KBM-7 (cell line): ENCODE results near the gene RNPEPL1.
"Not testable (repeated sequence)": the region's sequence is repeated elsewhere in the genome, so short reads cannot be mapped to it uniquely, and the experiment has no call there.

ENCODE experiments used
- DNase-seq: peaks from one replicate; pipeline ENCODE4 v3.0.0-alpha.2; 2015
- in situ Hi-C: fragments of 300-500 bp; cut with MboI; formaldehyde crosslinking; loops from 2 replicates; pipeline ENCODE4 v1.14.3; 2020; ENCODE audit warnings: low sequenced_read_pairs, low pct_unique_long_range_greater_than_20kb, mixed read lengths

The RNPEPL1 gene

DNA sequence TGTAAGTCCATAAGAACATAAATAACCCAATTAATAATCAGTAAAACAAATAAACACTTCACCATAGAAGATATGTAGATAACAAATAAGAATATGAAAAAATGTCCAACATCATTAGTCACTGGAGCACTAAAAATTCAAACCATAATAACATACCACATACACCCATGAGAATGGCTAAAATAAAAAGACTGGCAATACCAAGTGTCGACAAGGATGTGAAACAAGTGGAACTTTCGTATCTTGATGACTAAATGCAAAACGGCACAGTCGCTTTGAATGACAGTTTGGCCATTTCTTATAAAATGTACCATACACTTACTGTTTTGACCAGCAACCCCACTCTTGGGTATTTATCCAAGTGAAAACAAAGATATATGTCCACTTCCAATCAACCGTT is 37.2 kb upstream of the RNPEPL1 start:
- in situ Hi-C loops: no loop called here
- no peak for DNase-seq

DNA sequence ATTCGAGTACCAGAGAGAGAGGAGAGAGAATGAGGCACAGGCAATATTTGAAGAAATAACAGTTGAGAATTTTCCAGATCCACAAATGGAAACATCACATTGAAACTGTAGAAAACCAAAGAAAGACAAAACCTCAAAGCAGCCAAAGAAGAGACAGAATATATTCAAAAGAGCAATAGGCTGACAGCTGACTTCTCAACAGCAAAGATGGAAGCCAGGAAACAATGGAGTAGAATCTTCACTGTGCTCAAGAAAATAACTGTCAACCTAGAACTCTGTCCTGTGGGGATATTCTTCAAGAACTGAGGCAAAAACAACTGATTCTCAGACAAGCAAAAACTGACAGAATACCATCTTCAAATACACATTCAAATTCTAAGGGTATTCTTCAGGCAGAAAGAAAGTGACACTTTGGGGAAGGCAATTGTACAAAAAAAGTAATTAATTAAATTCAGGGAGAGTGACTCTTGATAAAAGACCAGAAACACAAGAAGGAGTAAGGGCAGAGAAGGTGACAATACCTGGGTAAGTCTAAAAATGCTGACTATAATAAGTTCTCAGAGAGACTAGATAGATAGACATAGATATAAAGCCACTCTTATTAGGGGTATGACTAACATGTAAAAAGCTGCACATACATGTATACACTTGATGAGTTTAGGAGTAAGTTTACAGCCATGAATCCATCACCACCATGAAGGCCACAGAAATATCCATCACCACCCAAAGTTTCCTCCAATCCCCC is 36.1 kb upstream of the RNPEPL1 start:
- no peak for DNase-seq

DNA sequence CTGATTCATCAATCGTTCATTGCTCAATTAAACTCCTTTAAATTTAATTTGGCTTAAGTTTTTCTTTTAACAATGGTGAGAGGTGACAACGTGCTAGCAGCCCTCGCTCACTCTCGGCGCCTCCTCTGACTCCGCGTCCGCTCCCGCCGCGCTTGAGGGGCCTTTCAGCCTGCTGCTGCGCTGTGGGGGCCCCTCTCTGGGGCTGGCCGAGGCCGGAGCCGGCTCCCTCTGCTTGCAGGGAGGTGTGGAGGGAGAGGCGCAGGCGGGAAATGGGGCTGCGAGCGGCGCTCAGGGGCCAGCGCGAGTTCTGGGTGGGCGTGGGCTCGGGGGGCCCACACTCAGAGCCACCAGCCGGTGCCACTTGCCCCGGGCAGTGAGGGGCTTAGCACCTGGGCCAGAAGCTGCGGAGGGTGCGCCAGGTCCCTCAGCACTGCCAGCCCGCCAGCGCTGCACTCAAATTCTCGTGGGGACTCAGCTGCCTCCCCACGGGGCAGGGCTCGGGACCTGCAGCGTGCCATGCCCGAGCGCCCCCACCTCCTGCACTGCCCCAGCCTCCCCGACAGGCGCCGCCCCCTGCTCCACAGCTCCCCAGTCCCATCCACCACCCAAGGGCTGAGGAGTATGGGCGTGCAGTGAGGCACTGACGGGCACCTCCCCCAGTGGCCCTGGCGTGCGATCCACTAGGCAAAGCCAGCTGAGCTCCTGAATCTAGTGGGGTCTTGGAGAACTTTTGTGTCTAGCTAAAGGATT is 30.1 kb upstream of the RNPEPL1 start:
- no peak for DNase-seq
- in situ Hi-C loops: no loop called here

More for the DNA sequence above, 36.1 kb upstream of the RNPEPL1 start:
- in situ Hi-C loops: no loop called here

DNA sequence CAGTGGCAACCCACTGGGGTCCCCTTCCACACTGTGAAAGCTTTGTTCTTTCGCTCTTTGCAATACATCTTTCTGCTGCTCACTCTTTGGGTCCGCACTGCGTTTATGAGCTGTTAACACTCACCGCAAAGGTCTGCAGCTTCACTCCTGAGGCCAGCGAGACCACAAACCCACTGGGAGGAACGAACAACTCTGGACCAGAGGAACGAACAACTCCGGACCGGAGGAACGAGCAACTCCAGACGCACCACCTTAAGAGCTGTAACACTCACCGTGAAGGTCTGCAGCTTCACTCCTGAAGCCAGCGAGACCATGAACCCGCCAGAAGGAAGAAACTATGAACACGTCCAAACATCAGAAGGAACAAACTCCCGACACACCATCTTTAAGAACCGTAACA is 29.2 kb upstream of the RNPEPL1 start:
- DNase-seq, in situ Hi-C loops: not testable (repeated sequence)

DNA sequence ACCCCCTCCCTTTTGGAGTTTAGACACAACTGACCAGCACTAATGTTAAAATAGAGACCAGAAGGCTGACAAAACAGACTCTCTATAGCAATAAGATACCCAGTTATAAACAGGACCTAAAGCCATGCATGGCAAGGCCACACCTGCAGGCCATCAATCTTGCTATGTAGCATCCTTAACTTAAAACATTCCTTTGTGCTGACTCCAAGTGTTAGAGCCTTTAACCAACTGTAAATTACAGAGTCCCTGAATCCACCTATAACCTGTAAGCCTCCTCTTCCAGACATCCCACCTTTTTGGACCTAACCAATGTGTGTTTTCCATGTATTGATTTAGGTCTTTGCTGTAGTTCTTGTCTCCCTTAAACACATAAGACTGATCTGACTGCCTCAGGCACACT is 28.4 kb upstream of the RNPEPL1 start:
- no peak for DNase-seq
- in situ Hi-C loops: no loop called here

DNA sequence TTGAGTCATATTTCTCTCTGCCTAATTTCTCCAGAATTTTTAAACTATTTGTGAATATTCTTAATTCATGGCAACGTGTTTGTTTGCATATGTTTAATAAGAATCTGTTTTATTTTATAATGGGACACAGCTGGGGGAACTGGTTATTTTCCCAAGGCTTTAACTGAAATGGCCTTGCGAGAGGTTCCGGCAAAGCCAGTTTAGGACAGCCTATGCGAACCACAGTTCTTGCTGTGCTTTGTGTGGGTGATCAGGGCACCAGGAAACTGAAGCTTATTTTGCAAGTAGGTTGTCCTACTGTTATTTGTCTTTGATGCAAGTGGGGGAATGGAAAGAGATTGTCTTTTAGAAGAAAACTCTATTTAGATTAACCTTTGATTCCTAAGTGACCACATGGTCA is 17.0 kb upstream of the RNPEPL1 start:
- in situ Hi-C loops: no loop called here

DNA sequence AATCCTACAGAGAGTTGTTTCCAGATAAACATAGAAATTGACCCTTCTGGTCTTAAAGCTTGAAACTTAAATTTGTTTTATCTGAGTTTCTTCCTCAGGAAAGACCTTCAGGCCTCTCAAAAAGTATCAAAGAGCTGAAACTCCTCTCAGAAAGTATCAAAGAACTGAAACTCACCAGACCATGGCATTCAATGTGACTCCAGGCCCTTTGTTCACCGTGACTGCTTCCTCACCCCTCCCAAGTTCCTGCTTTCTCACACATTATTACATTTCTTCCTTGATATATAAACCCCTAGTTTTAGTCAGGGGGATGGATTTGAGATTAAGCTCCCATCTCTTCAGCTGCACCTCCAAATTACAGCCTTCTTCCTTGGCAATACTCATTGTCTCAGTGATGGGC is 16.5 kb upstream of the RNPEPL1 start:
- in situ Hi-C loops: no loop called here
- DNase-seq: no peak

More for the DNA sequence above, 17.0 kb upstream of the RNPEPL1 start:
- DNase-seq: no peak

DNA sequence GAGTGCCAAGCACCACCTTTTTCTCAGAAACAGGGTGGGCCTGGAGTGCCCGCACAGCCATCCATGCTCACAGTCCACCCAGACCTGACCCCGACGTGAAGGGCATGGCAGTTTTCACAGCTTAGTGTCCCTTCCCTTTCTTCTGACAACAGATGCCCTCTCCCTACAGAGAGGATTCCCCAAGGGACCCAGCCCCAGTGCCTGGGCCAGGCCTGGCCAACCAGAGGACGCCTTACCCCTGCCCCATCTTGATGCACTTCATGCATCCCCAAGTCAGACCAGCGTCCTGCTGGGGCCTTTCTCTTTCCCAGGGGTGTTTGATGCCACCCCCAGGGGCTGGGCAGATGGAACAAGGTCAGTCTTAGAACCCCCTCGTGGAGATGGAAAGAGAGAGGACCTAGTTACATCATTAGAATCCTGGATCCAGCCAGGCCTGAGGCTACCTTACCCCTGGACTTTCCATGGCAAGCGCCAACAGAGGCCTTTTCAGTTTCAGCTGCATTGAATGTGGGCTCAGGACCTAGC is 14.3 kb upstream of the RNPEPL1 start:
- in situ Hi-C loops: no loop called here
- DNase-seq: no peak

DNA sequence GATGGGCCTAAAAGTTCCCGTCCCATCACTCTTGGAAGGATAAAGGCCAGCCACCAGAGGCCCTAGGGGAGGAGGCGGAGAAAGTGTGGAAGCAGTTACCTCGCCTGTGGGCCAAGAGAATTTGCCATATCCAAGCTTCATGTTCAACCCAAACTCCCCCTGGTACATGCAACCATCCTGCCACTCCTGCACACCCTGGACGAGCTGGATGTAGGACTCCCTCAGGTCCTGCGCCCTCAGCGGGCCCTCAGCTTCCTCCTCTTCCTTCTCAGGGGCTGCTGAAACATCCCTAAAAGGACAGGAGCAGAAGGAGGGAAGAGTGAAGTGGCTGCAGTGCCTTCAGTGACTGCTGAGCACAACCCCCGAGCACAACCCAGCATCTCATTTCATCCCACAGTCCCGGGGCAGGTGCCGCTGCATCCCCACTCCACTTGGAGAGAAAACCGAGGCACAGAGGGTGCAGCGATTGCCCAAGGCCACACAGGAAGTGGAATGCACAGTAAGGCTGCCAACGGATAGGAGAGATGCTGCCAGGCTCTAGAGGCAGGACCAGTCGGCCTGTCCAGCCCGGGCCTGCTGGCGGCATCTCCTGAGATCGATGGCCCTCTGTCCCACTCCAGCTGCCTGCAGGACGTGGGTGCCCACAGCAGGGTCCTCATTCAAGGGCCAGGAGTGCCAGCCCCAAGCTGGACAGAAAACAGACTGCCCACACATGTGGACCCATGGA is 13.4 kb upstream of the RNPEPL1 start:
- in situ Hi-C loops: no loop called here
- DNase-seq: no peak

DNA sequence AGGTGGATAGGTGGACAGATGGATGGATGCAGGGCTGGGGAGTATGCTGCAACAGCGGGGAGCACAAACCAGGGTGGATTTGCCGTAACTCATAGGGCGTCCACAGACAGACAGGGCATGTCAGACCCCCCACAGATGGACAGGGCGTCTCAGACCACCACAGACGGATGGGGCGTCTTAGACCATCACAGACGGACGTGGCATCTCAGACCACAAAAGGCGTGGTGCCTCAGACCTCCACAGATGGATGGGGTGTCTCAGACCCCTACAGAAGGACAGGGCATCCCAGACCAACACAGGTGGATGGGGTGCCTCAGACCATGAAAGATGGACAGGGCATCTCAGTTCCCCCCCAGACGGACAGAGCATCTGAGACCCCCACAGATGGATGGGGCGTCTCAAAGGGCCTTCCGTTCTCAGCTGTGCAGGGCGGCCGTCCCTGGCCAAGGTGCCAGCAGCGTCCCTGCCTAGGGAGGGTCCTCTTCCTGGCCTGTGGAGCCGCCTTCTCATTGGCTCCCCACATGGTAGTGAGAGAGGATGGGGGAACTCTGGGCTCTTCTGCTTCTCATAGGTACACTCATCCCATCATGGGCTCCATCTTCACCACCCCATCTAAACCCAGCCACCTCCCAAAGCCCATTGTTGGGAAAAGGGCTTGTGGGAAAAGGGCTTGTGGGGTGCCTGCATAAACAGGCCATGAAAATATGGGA is 12.6 kb upstream of the RNPEPL1 start:
- no peak for DNase-seq
- in situ Hi-C loops: no loop called here

DNA sequence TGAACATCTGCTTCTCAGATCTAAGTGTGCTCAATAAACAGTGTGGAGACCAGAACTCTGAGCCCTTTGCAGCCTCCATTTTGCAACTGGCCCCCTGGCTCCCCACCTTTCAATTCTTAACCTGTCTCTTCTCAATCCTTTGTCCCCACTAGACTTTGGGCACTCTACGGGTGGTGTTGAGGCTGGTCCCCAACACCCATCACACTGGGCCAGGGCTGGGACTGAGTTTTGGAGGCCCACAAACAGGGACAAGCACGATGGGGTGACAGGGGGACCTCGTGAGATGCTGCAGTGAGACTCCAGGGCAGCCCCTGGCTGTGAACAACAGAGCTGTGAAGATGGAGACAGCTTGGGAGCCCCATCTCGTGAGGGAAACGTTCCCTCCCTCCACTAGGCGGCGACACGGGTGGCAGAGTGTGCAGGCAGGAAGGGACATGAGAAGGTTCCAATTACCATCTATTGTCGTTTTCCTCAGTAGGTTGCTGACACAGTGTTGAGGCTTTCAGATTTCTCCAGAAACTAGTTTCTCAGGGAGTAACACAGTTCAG is 11.7 kb upstream of the RNPEPL1 start:
- in situ Hi-C loops: no loop called here
- DNase-seq: peak; percentile 67

DNA sequence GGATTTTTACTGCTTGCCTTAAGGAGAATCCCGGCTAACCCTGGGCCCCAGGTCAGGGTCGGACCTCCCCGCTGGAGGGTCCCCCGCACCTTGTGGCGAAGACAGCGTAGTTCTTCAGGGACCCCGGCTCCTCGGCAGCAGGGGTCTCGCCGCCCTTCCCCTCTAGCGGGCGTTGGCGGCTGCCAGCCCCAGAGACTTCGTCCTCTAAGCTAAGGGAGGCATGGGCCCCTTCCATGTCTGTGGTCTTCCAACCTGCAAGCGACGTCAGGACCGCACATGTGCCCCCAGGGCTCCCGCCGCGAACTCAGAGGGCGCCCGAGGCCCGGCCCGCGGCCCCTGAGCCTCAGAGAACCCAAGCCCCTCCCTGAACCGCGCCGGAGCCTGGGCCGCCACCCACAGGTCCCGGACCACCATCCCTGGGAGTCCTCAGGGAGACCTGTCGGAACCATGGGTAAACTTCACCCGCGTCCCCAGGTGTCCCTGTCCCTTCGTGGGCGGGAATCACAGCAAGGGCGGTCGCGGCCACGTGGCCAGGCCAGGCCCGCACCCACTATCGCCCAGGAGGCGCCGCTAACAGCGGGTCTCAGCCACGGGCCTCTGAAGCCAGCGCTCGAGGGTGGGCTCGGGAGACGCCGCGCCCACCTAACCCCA is 11.1 kb upstream of the RNPEPL1 start:
- in situ Hi-C loops: no loop called here
- DNase-seq: no peak

DNA sequence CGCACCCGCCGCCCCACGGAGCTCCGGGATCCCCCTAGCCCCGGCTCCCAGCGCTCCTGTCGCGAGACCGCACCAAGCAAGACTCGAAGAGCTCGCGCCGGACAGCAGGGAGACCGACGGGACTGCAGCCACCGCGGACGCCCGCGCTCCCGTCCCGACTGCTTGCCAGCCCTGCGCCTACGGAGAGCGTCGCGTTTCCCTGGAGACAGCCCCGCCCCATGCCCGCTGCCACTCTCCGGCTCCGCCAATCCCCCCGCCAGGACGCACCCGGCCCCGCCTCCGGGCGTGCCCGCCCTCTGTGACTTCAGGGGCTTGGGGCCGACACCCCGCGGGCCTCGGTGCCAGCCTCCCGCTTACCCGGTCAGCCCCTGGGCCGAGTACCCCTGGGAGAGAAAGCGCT is 10.5 kb upstream of the RNPEPL1 start, which contains the start of gene ANKMY1:
TSS of gene ANKMY1 (minus strand) at position 181 of the 400 bp plus-strand sequence. CDS start 653 bp downstream, outside the sequence.
- in situ Hi-C loops: no loop called here
- no peak for DNase-seq

DNA sequence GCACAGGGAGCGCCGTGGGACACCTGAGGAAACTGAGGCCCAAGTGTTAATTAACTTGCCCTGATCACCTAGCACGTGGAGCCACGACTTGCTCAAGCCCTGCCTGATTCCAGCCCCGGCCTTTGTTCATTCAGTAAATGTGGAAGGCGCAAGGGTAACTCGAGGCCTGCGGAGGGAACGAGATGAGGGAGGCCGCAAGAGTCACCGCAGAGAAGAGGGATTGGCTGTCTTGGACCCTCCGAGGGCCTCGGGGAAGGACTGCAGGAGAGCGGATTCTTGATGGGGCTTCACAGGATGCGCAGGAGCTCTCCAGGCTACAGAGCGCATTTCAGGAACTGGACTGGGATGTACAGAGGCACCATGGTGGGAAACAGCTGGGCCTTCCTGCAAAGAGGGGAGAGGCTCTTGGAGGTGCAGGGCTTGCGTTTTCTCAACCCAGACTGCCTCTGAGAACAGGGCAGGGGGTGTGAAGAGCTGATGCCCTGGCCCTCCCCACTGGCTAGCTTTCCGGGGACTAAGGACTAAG is 10.0 kb upstream of the RNPEPL1 start:
- DNase-seq: no peak
- in situ Hi-C loops: no loop called here

DNA sequence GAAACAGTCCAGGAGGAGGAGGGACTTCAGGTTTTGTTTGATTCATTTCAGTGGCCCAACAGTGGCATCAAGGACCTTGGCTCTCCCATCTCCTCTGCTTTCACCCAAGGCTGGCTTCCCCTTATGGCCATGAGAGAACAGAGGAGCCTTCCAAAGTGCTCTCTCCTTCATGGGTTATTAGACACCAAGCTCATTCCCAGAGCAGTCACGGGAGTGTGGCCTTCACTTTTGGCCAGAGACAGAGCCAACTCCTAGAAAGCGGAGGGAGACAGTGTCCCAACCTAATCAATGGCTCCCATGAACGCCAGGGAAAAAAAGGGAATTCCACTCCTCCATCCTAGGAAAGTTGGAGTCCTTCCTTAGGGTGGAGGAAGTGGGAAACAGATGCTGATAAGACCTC is 9.0 kb upstream of the RNPEPL1 start:
- no peak for DNase-seq
- in situ Hi-C loops: no loop called here

DNA sequence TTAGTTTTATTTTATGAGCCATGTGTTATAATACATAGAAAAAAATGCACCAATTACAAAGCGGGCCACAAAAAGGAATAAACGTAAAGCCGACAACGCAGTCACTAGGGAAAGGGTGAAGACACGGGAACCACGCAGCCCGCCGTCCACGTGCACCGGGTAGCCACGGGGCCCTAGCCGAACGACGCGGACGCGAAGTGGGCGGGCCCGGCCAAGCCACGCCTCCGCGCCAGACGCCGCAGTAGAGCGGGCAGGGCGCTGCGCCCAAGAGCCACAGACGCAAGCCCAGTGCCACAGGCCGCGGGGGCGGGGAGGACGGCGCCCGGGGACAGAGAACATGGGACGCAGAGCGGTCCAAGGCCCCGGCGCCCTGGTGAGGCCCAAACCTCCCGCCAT is 8.2 kb upstream of the RNPEPL1 start, which contains the start of gene DUSP28:
TSS of gene DUSP28 (plus strand) at position 274 of the 396 bp plus-strand sequence. CDS start 328 bp downstream, outside the sequence.
- DNase-seq: peak; percentile 91
- in situ Hi-C loops: no loop called here

DNA sequence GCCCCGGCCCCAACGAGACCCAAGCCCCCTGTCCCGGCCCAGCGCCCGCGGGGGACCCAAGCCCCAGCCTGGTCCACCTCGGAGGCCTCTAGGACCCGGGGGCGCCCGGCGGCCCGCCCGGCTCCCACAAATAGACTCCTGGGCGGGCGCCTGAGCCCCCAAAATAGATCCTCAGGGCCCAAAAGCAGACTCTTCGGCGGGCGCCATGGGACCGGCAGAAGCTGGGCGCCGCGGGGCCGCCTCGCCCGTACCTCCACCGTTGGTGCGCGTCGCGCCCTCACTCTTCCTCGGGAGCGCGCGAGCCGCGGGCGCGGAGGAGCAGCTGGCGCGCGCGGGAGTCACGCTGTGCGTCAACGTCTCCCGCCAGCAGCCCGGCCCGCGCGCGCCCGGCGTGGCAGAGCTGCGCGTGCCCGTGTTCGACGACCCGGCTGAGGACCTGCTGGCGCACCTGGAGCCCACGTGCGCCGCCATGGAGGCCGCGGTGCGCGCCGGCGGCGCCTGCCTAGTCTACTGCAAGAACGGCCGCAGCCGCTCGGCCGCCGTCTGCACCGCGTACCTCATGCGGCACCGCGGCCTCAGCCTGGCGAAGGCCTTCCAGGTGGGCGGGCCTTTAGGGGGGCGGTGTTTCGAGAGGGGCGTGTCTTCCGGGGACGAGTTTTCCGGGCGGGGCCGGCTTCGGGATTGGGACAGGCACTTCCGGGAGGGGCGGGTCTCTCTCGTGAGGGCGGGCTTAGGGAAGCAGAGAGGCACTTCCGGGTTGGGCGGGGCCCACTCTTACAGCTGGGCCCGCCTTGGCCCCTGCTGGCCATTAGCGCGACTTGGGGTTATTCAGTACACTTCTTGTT is 7.6 kb upstream of the RNPEPL1 start:
- peak; percentile 96 for DNase-seq
- in situ Hi-C loops: no loop called here
